ENCODE results near the gene SERPINB6. TPM values are rescaled to one million over a fixed set of nuclear protein-coding genes. Genes with fewer than 3 reads are reported as not detected.
"Not testable (repeated sequence)": the region's sequence is repeated elsewhere in the genome, so short reads cannot be mapped to it uniquely, and the experiment has no call there.

The SERPINB6 gene
- total RNA-seq, 1 experiment from 2014 or later: 62.5 TPM

GRCh38 chr6:3006476-3006875 lies 35.1 kb upstream of the SERPINB6 start:
- H3K36me3 ChIP-seq: peaks cover 9% of the 10 kb centered on the region; the same call in 1 of the 2 replicates
- no peak overlapping the region for H3K27ac ChIP-seq
- H3K9me3 ChIP-seq (replicated peaks): peaks cover 3% of the 10 kb centered on the region; the same call in 1 of the 2 replicates
- no peak overlapping the region for H3K4me3 ChIP-seq
- no peaks in the 10 kb centered on the region for H3K27me3 ChIP-seq
- H3K4me1 ChIP-seq: no peaks in the 10 kb centered on the region
- DNase-seq: no peak

DNA sequence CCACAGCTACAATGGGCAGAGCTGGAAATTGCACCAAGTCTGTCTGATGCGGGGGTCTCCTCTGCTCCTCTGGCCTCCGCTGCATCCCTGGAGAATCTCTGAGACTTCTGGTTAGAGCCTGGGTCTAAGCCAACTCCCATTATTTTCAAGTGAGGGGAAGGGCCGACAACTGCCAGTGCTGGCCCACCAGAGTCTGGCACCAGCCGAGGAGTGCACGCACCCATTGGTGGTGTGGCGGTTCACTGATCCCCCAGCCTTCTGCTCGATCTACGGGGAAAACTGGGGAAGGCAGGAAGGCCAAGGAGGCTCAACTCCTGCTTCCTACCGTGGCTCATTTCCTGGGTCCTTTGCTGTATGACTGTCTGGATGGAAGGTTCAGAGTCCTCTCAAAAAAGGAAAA lies 34.5 kb upstream of the SERPINB6 start:
- H3K4me3 ChIP-seq: no peak overlapping the region
- no peaks in the 10 kb centered on the region for H3K27me3 ChIP-seq
- no peak overlapping the region for H3K27ac ChIP-seq
- no peaks in the 10 kb centered on the region for H3K4me1 ChIP-seq
- H3K9me3 ChIP-seq (replicated peaks): no peaks in the 10 kb centered on the region
- H3K36me3 ChIP-seq: 0 out of 2 replicates have a peak, but pooled peaks cover 4% of the 10 kb centered on the region
- no peak for DNase-seq

GRCh38 chr6:3005077-3005476 lies 33.7 kb upstream of the SERPINB6 start:
- no peak overlapping the region for H3K4me3 ChIP-seq
- no peaks in the 10 kb centered on the region for H3K9me3 ChIP-seq (replicated peaks)
- DNase-seq: no peak
- H3K27ac ChIP-seq: no peak overlapping the region
- H3K4me1 ChIP-seq: no peaks in the 10 kb centered on the region
- H3K27me3 ChIP-seq: no peaks in the 10 kb centered on the region
- H3K36me3 ChIP-seq: 0 out of 2 replicates have a peak, but pooled peaks cover 2% of the 10 kb centered on the region

DNA sequence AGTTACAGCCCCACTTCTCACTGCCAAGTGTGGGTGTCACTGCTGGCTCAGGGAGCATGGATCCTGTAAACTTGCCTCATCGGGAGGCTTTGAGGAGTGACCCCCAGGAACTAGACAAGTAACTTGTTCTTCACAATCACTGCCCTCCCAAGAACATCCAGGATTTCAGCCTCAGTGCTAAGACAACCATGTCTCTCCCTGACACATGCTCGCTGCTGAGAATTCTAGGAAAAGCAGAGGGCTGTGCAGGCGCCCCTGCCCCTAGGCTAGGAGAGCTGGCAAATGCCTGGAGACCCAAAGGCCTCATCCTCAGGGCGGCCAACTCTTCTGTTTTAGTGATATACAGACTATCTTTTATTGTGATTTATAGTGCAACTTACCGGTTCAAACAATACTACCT lies 31.9 kb upstream of the SERPINB6 start:
- H3K27ac ChIP-seq; H3K4me3 ChIP-seq; H3K4me1 ChIP-seq; H3K9me3 ChIP-seq (replicated peaks); H3K27me3 ChIP-seq; H3K36me3 ChIP-seq; DNase-seq: not testable (repeated sequence)

- Histone ChIP-seq H3K27ac (no peak overlapping the region), H3K4me3 (no peak overlapping the region), H3K9me3 (replicated peaks) (no peaks in the 10 kb centered on the region), H3K4me1 (peaks cover 2% of the 10 kb centered on the region; the same call in 1 of the 2 replicates), H3K36me3 (no peaks in the 10 kb centered on the region), H3K27me3 (no peaks in the 10 kb centered on the region)
- no peak for DNase-seq
Measured at GRCh38 chr6:3001773-3002293, 30.5 kb upstream of the SERPINB6 start.

- no peak for DNase-seq
- Histone ChIP-seq H3K4me1 (peaks cover 2% of the 10 kb centered on the region; the same call in 1 of the 2 replicates), H3K27me3 (no peaks in the 10 kb centered on the region), H3K27ac (no peak overlapping the region), H3K4me3 (no peak overlapping the region), H3K36me3 (no peaks in the 10 kb centered on the region), H3K9me3 (replicated peaks) (no peaks in the 10 kb centered on the region)
Measured at GRCh38 chr6:3001146-3001772, 29.9 kb upstream of the SERPINB6 start.

DNA sequence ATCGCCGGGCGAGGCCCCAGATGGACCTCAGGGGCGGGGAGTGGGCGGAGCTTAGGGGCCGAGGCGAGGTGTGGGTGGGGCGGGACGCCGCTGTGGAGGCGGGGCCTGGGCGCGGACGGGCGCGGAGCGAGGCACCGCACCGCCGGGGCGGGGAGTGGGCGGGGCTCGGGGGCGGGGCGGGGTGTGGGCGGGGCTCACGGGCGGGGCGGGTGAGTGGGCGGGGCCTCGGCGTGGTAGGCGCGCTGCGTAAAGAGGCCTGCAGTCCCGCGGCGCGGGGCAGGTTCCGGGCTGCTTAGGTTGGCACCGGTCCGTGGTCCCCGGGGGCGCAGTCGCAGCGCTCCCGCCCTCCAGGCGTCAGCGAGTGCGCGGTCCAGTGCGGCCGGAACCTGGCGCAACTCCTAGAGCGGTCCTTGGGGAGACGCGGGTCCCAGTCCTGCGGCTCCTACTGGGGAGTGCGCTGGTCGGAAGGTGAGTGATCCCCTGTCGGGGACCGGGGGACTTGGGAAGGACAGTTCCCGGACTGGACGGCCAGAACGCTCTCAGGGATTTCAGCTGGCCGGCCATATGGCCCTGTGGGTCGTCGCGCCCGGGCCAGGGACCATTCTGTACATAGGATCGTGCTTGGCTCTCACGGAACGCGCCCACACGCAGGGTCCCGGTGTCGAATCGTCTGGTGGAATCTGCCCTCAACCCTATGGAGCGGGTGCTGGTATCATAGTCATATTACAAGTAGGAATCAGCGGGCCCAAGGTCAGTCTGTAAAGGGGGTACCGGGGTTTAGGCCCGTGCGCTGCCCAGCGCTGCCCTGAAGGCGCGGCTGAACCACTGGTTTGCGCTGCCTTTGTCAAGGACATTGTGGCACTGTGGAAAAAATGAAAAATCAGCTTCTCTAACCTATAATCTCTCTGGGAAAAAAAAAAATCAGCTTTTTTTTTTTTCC lies 28.5 kb upstream of the SERPINB6 start, which contains the start of gene NQO2:
Gene NQO2 (plus strand): TSS at position 277 of the 940 bp plus-strand sequence. CDS start 6,659 bp downstream, outside the sequence.
- peak; percentile 85 to 88 for DNase-seq
- H3K27ac ChIP-seq: peak within 1 kb of the TSS; percentile 39
- H3K36me3 ChIP-seq: no peaks in the 10 kb centered on the region
- H3K4me1 ChIP-seq: peaks cover 2% of the 10 kb centered on the region; the same call in 1 of the 2 replicates
- H3K9me3 ChIP-seq (replicated peaks): no peaks in the 10 kb centered on the region
- H3K4me3 ChIP-seq: peak within 1 kb of the TSS; percentile 96
- H3K27me3 ChIP-seq: no peaks in the 10 kb centered on the region

DNA sequence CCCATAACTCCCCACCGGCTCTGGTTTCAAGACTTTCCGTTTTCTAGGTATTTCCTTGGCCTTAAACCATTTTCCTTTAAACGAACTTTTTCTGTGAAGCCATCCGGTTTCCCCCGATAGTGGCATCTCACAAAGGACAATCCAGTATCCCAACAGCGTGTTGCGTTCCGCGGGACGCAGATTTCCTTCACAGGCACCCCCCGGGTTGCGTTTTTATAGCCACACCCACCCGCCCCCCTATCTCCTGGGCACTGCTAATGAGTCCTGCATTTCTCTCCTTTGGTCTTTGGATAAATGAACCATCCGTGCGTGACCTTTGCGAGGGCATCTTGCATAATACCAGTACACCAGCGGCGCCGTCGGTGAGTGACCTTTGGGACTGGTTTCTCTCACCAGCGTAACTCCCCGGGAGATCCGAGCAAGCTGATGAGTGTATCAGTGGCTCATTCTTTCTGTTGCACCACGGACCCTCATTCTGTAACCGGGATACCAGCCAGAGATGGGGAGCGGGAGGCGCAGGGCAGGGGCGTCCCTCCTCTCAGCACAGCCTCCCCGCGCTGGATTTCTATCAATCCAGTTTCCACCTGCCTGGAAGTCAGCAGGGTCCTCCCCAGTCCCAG lies 27.7 kb upstream of the SERPINB6 start:
- Histone ChIP-seq H3K36me3 (no peaks in the 10 kb centered on the region), H3K27ac (no peak overlapping the region), H3K4me1 (peaks cover 2% of the 10 kb centered on the region; the same call in 1 of the 2 replicates), H3K27me3 (no peaks in the 10 kb centered on the region), H3K4me3 (peak overlapping the region; percentile 96), H3K9me3 (replicated peaks) (no peaks in the 10 kb centered on the region)
- no peak for DNase-seq

- peak overlapping the region; percentile 96 for H3K4me3 ChIP-seq
- H3K9me3 ChIP-seq (replicated peaks); H3K27ac ChIP-seq; H3K4me1 ChIP-seq; H3K27me3 ChIP-seq; H3K36me3 ChIP-seq: not testable (repeated sequence)
- DNase-seq: peak in 1 of 2 experiments; percentile 7
Measured at GRCh38 chr6:2998249-2998997, 27.1 kb upstream of the SERPINB6 start.

DNA sequence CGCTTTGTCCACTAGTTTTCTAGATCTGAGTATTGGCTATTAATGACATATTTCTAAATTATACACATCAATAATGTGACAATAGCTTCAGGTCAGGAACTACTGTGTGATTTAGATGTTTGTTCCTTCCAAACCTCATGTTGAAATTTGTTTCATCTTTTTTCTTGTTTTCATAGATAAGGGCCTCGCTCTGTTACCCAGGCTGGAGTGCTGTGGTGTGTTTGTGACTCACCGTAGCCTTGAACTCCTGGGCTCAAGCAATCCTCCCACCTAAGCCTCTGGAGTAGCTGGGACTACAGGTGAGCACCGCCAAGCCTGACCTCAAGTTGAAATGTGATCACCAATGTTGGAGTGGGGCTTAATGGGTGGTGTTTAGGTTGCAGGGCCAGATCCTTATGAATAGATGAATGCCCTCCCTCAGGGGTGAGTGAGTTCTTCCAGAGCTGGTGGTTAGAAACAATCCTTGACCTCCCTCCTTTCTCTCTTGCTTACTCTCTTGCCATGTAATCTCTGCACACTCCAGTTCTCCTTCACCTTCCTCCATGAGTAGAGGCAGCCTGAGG lies 22.5 kb upstream of the SERPINB6 start:
- no peak for DNase-seq
- H3K27ac ChIP-seq: no peak overlapping the region
- peaks cover 2% of the 10 kb centered on the region for H3K4me1 ChIP-seq
- no peaks in the 10 kb centered on the region for H3K9me3 ChIP-seq (replicated peaks)
- no peak overlapping the region for H3K4me3 ChIP-seq
- no peaks in the 10 kb centered on the region for H3K36me3 ChIP-seq
- H3K27me3 ChIP-seq: no peaks in the 10 kb centered on the region

- Histone ChIP-seq H3K27ac (no peak overlapping the region), H3K9me3 (replicated peaks) (no peaks in the 10 kb centered on the region)
Measured at GRCh38 chr6:2992330-2992979, 21.1 kb upstream of the SERPINB6 start.

GRCh38 chr6:2990932-2991506 lies 19.7 kb upstream of the SERPINB6 start:
- Histone ChIP-seq H3K27ac (no peak overlapping the region), H3K27me3 (no peaks in the 10 kb centered on the region), H3K36me3 (no peaks in the 10 kb centered on the region), H3K4me3 (no peak overlapping the region), H3K9me3 (replicated peaks) (no peaks in the 10 kb centered on the region), H3K4me1 (peaks cover 3% of the 10 kb centered on the region; the same call in 1 of the 2 replicates)
- DNase-seq: no peak

More at GRCh38 chr6:2992330-2992979, 21.1 kb upstream of the SERPINB6 start:
- no peaks in the 10 kb centered on the region; the same call in 1 of the 2 replicates for H3K4me1 ChIP-seq
- no peaks in the 10 kb centered on the region for H3K36me3 ChIP-seq
- no peak for DNase-seq
- no peaks in the 10 kb centered on the region for H3K27me3 ChIP-seq
- no peak overlapping the region for H3K4me3 ChIP-seq
